ENCODE measurements around the gene USP12. TPM values are rescaled to one million over a fixed set of nuclear protein-coding genes. Genes with fewer than 3 reads are reported as not detected.

Gene USP12
- total RNA-seq, 1 donor from 2014 or later, result 49.1 TPM

DNA sequence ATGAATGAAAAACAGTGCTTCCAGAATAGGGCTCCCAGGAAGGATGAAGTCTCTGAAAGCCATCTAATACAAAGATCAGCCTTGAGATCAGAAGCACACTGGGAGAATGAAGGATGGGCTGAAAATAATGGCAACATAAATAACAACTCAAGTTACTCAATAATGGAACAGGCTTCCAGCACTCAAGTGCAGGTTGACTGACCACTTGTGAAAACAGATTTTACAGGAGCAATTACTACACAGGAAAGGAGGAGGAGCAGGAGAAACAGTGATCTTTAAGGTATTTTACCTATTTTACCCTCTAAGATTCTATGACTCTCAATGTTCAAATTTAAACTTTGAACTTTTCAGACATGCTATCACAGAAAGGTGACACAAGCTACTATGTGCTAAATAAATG, 106.0 kb downstream of the USP12 start:
- H3K4me1 Mint-ChIP-seq (ENCODE audit: low read depth), result peaks cover 10% of the 10 kb centered on the region
- H3K27me3 Mint-ChIP-seq (ENCODE audit: insufficient read depth), result no peaks in the 10 kb centered on the region
- DNase-seq (ENCODE audit: low spot score), result no peak
- H3K9me3 Mint-ChIP-seq, result no peaks in the 10 kb centered on the region
- intact Hi-C loops (cut with micrococcal nuclease), result no loop called here
- peaks cover 22% of the 10 kb centered on the region for H3K36me3 Mint-ChIP-seq (ENCODE audit: low read depth)
- no peak overlapping the region for H3K27ac Mint-ChIP-seq
- H3K4me3 Mint-ChIP-seq, result no peak overlapping the region

GRCh38 chr13:27064252-27064995, 107.2 kb downstream of the USP12 start:
- Mint-ChIP-seq H3K27me3 (ENCODE audit: insufficient read depth) (no peaks in the 10 kb centered on the region), H3K4me3 (no peak overlapping the region), H3K9me3 (no peaks in the 10 kb centered on the region), H3K36me3 (ENCODE audit: low read depth) (peaks cover 21% of the 10 kb centered on the region), H3K4me1 (ENCODE audit: low read depth) (peaks cover 5% of the 10 kb centered on the region), H3K27ac (no peak overlapping the region)
- DNase-seq (ENCODE audit: low spot score), result no peak
- intact Hi-C loops (cut with micrococcal nuclease), result no loop called here

GRCh38 chr13:27057817-27058216, 113.8 kb downstream of the USP12 start:
- intact Hi-C loops (cut with micrococcal nuclease), result no loop called here
- no peak for DNase-seq (ENCODE audit: low spot score)
- peaks cover 5% of the 10 kb centered on the region for H3K36me3 Mint-ChIP-seq (ENCODE audit: low read depth)
- H3K4me1 Mint-ChIP-seq (ENCODE audit: low read depth), result peaks cover 22% of the 10 kb centered on the region
- no peak overlapping the region for H3K27ac Mint-ChIP-seq
- H3K9me3 Mint-ChIP-seq, result no peaks in the 10 kb centered on the region
- no peaks in the 10 kb centered on the region for H3K27me3 Mint-ChIP-seq (ENCODE audit: insufficient read depth)
- no peak overlapping the region for H3K4me3 Mint-ChIP-seq

DNA sequence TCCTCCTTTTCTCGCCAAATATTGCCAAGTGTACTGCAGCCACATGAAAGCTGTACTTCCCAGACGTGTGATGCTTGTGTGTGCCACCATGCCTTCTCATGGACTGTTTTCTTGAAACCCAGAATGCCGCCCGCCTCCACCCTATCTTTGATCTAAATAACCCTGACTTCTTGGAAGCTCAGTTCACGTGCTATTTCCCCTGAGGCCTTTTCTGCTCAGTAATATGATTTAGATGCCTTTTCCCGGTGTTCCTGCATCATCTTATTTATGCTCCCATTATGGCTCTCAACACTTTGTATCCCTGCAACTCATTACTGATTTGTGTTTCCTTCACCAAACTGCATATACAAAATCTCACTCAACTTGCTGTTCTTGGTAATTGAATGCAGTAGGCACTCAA, 116.1 kb downstream of the USP12 start:
- H3K4me1 Mint-ChIP-seq (ENCODE audit: low read depth), result peaks cover 22% of the 10 kb centered on the region
- H3K4me3 Mint-ChIP-seq, result no peak overlapping the region
- no peak overlapping the region for H3K27ac Mint-ChIP-seq
- DNase-seq (ENCODE audit: low spot score), result no peak
- no peaks in the 10 kb centered on the region for H3K27me3 Mint-ChIP-seq (ENCODE audit: insufficient read depth)
- peaks cover 3% of the 10 kb centered on the region for H3K9me3 Mint-ChIP-seq
- intact Hi-C loops (cut with micrococcal nuclease), result no loop called here
- H3K36me3 Mint-ChIP-seq (ENCODE audit: low read depth), result peaks cover 5% of the 10 kb centered on the region

DNA sequence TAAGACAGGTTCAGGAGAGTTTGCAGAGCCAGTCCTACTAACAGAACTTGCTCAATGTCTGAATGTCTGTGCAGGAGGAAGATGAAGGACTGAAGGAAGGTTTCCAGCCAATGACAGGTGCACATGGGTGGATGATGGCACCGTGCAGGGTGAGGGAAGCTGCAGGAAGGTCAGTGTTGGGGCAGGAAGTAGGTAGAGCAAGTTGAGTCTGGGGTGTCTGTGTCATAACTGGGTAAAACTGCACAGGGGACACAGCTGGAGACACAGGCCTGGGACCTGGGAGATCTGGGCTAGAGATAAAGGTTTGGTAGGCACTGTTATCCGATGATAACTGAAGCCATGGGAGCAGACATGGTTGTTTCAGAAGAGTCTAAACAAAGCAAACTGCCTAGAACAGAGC, 116.9 kb downstream of the USP12 start:
- Mint-ChIP-seq H3K4me1 (ENCODE audit: low read depth) (peaks cover 22% of the 10 kb centered on the region), H3K36me3 (ENCODE audit: low read depth) (no peaks in the 10 kb centered on the region), H3K27ac (no peak overlapping the region), H3K4me3 (no peak overlapping the region), H3K27me3 (ENCODE audit: insufficient read depth) (no peaks in the 10 kb centered on the region), H3K9me3 (peaks cover 5% of the 10 kb centered on the region)
- intact Hi-C loops (cut with micrococcal nuclease), result no loop called here
- no peak for DNase-seq (ENCODE audit: low spot score)

DNA sequence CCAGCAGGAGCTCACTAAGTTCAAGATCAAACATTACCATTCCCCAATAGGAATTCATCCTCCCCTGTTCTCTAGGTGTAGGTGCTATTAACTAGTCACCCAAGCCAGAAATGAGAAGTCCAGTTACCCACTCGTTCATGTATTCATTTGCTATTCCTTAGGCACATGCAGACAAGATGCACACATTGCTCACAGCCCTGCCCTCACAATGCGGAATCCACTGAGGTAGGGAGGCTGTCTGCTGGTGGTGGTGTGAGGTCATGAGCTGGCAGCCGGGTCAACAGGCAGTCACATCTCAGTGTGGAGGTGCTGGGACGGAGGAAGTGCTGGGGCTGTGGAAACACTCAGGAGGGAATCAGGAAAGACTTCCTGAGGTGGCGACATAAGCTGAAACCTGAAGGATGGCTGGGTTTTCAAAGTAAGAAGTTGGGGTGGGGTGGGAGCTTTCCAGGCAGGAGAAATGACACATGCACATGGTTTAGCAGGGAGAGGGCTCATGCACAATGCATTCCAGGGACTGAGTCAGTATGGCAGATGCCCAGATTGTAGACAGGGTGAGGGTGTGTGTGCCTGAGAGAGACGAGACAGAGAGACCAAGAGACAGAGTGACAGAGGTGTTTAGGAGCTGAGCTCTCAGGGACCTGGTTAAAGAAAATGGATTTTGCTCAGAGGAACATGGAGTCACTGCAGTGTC, 117.6 kb downstream of the USP12 start:
- peaks cover 22% of the 10 kb centered on the region for H3K4me1 Mint-ChIP-seq (ENCODE audit: low read depth)
- no peak for DNase-seq (ENCODE audit: low spot score)
- H3K27me3 Mint-ChIP-seq (ENCODE audit: insufficient read depth), result no peaks in the 10 kb centered on the region
- H3K4me3 Mint-ChIP-seq, result no peak overlapping the region
- H3K27ac Mint-ChIP-seq, result no peak overlapping the region
- H3K36me3 Mint-ChIP-seq (ENCODE audit: low read depth), result no peaks in the 10 kb centered on the region
- H3K9me3 Mint-ChIP-seq, result peaks cover 5% of the 10 kb centered on the region
- intact Hi-C loops (cut with micrococcal nuclease), result no loop called here

- Mint-ChIP-seq H3K27ac (no peak overlapping the region), H3K9me3 (peaks cover 5% of the 10 kb centered on the region), H3K4me3 (no peak overlapping the region), H3K4me1 (ENCODE audit: low read depth) (peaks cover 22% of the 10 kb centered on the region), H3K27me3 (ENCODE audit: insufficient read depth) (no peaks in the 10 kb centered on the region), H3K36me3 (ENCODE audit: low read depth) (no peaks in the 10 kb centered on the region)
- no peak for DNase-seq (ENCODE audit: low spot score)
- intact Hi-C loops (cut with micrococcal nuclease), result no loop called here
Measured at GRCh38 chr13:27053210-27053884, 118.3 kb downstream of the USP12 start.

GRCh38 chr13:27052551-27053208, 118.9 kb downstream of the USP12 start:
- H3K4me3 Mint-ChIP-seq, result no peak overlapping the region
- DNase-seq (ENCODE audit: low spot score), result no peak
- no peak overlapping the region for H3K27ac Mint-ChIP-seq
- H3K36me3 Mint-ChIP-seq (ENCODE audit: low read depth), result no peaks in the 10 kb centered on the region
- peaks cover 5% of the 10 kb centered on the region for H3K9me3 Mint-ChIP-seq
- peaks cover 22% of the 10 kb centered on the region for H3K4me1 Mint-ChIP-seq (ENCODE audit: low read depth)
- no peaks in the 10 kb centered on the region for H3K27me3 Mint-ChIP-seq (ENCODE audit: insufficient read depth)
- intact Hi-C loops (cut with micrococcal nuclease), result no loop called here

GRCh38 chr13:27047081-27047480, 124.5 kb downstream of the USP12 start:
- no peaks in the 10 kb centered on the region for H3K27me3 Mint-ChIP-seq (ENCODE audit: insufficient read depth)
- intact Hi-C loops (cut with micrococcal nuclease), result no loop called here
- no peak overlapping the region for H3K4me3 Mint-ChIP-seq
- peaks cover 39% of the 10 kb centered on the region for H3K4me1 Mint-ChIP-seq (ENCODE audit: low read depth)
- H3K9me3 Mint-ChIP-seq, result peaks cover 5% of the 10 kb centered on the region
- H3K27ac Mint-ChIP-seq, result no peak overlapping the region
- H3K36me3 Mint-ChIP-seq (ENCODE audit: low read depth), result peaks cover 4% of the 10 kb centered on the region
- no peak for DNase-seq (ENCODE audit: low spot score)

- no peaks in the 10 kb centered on the region for H3K27me3 Mint-ChIP-seq (ENCODE audit: insufficient read depth)
- intact Hi-C loops (cut with micrococcal nuclease), result no loop called here
- no peak overlapping the region for H3K27ac Mint-ChIP-seq
- H3K4me3 Mint-ChIP-seq, result peak overlapping the region; percentile 19
- no peaks in the 10 kb centered on the region for H3K9me3 Mint-ChIP-seq
- H3K4me1 Mint-ChIP-seq (ENCODE audit: low read depth), result peaks cover 39% of the 10 kb centered on the region
- DNase-seq (ENCODE audit: low spot score), result no peak
- H3K36me3 Mint-ChIP-seq (ENCODE audit: low read depth), result peaks cover 4% of the 10 kb centered on the region
Measured at GRCh38 chr13:27044837-27045570, 126.6 kb downstream of the USP12 start.

- H3K36me3 Mint-ChIP-seq (ENCODE audit: low read depth), result peaks cover 4% of the 10 kb centered on the region
- intact Hi-C loops (cut with micrococcal nuclease), result no loop called here
- H3K4me1 Mint-ChIP-seq (ENCODE audit: low read depth), result peaks cover 39% of the 10 kb centered on the region
- H3K4me3 Mint-ChIP-seq, result no peak overlapping the region
- H3K27ac Mint-ChIP-seq, result peak overlapping the region; percentile 2
- H3K9me3 Mint-ChIP-seq, result no peaks in the 10 kb centered on the region
- no peaks in the 10 kb centered on the region for H3K27me3 Mint-ChIP-seq (ENCODE audit: insufficient read depth)
- no peak for DNase-seq (ENCODE audit: low spot score)
Measured at GRCh38 chr13:27043013-27043412, 128.6 kb downstream of the USP12 start.

- Mint-ChIP-seq H3K27me3 (ENCODE audit: insufficient read depth) (peaks cover 3% of the 10 kb centered on the region), H3K9me3 (no peaks in the 10 kb centered on the region), H3K4me1 (ENCODE audit: low read depth) (peaks cover 31% of the 10 kb centered on the region), H3K4me3 (no peak overlapping the region), H3K36me3 (ENCODE audit: low read depth) (peaks cover 4% of the 10 kb centered on the region), H3K27ac (no peak overlapping the region)
- DNase-seq (ENCODE audit: low spot score), result no peak
- intact Hi-C loops (cut with micrococcal nuclease), result no loop called here
Measured at GRCh38 chr13:27041341-27041740, 130.3 kb downstream of the USP12 start.

Measured in activated T-helper 1 cell treated with anti-CD3 and anti-CD28 coated beads, Interleukin-12 subunit alpha, Interleukin-12 subunit beta, Interleukin-2, Interleukin-4 antibody, amounts not matched to agents 30 ng/mL and 10 ng/mL and 1 ng/mL, durations not matched to agents 14 hours and 24 hours and 36 hours (primary cell).